ENCODE data around the gene PIEZO1.

DNA sequence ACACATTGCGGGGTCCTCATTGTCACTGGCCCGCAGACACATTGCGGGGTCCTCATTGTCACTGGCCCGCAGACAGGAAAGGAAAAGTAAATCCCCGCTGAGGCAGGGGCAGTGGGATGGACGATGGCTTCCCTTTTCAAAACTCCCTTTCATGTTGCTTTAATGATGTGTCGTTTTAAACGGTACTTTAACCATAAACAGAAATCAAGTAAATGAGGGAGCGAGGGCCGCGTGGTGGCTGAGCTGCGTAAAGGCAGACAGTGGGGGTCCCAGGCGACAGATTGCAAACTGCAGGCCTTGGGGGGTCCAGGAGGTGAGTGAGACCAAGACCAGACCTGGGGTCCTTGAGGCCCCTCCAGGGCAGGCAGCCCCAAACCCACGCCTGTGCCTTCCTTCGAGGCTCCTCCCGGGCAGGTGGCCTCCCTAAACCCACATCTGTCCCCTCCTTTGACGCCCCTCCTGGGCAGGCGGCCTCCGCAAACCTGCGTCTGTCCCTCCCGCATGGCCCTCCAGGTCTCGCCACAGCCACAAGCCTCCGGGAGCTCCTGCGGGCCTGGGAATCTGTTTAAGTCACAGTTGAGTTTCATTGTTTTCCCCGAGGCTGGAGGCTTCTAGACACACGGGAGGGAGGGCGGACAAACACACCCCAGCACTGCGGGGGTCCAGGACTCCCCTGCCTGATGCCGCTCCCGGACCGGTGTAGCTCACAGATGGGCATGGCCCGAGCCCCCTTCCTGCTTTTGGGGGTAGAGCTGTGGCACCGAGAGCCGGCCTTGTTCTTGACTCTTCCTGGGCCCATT lies 7.3 kb downstream of the PIEZO1 start:
- TF ChIP-seq, protein P1, sequence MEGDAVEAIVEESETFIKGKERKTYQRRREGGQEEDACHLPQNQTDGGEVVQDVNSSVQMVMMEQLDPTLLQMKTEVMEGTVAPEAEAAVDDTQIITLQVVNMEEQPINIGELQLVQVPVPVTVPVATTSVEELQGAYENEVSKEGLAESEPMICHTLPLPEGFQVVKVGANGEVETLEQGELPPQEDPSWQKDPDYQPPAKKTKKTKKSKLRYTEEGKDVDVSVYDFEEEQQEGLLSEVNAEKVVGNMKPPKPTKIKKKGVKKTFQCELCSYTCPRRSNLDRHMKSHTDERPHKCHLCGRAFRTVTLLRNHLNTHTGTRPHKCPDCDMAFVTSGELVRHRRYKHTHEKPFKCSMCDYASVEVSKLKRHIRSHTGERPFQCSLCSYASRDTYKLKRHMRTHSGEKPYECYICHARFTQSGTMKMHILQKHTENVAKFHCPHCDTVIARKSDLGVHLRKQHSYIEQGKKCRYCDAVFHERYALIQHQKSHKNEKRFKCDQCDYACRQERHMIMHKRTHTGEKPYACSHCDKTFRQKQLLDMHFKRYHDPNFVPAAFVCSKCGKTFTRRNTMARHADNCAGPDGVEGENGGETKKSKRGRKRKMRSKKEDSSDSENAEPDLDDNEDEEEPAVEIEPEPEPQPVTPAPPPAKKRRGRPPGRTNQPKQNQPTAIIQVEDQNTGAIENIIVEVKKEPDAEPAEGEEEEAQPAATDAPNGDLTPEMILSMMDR (IDR thresholded peaks at IDR 0.05), result no peak
- TF ChIP-seq EZH2 (IDR thresholded peaks at IDR 0.05) (no peak), EZH2phosphoT487 (IDR thresholded peaks at IDR 0.05) (no peak)
